ENCODE data around the gene MBNL1.

Gene MBNL1

DNA sequence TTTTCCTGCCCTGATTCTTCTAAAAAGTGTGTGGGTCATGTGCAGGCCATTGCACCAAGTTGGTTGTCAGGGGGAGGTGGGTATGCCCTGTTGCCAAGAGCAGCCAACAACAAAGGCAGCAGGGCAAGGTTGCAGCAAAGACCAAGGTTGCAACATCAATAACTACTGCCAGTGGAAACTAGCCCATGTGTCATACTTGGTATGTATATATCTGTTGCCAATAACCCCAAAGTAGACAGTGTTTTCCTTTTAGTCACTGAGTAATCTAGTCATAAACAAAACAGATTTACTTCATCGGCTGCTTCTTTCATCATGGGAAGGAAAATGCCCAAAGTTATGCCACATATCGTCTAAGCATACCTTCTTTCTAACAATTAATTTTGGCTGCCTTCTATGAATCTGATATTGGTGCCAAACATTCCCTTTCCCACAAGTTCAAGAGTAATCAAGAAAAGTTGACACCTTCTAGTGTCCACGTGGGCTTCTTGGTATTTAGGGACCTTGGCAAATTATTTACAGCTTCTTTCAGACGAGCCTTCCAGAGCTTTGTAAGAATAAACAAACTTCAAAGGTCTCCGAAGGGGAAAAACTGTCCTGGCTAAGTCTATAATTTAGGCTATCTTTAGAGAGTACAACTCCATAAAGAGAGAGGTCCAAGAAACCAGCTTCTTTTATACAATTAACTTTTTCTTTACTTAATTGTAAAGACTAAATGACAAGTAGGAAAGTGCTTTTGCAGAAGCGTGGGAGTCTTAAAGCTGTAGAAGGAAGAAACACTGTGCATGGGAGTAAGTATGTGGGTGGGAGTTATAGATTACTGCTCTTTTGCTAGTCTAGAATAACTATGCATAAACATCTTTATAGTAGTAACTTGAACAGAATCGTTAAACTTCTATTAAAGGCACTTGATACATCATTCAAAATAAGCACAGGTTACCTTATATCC is 10.0 kb upstream of the MBNL1 start:
- H3K36me3 Mint-ChIP-seq (ENCODE audit: low read depth): no peaks in the 10 kb centered on the region
- peaks cover 85% of the 10 kb centered on the region for H3K27me3 Mint-ChIP-seq (ENCODE audit: low read depth, poor library complexity)
- no peak overlapping the region for H3K4me3 Mint-ChIP-seq
- TF ChIP-seq, protein P1, sequence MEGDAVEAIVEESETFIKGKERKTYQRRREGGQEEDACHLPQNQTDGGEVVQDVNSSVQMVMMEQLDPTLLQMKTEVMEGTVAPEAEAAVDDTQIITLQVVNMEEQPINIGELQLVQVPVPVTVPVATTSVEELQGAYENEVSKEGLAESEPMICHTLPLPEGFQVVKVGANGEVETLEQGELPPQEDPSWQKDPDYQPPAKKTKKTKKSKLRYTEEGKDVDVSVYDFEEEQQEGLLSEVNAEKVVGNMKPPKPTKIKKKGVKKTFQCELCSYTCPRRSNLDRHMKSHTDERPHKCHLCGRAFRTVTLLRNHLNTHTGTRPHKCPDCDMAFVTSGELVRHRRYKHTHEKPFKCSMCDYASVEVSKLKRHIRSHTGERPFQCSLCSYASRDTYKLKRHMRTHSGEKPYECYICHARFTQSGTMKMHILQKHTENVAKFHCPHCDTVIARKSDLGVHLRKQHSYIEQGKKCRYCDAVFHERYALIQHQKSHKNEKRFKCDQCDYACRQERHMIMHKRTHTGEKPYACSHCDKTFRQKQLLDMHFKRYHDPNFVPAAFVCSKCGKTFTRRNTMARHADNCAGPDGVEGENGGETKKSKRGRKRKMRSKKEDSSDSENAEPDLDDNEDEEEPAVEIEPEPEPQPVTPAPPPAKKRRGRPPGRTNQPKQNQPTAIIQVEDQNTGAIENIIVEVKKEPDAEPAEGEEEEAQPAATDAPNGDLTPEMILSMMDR (IDR thresholded peaks at IDR 0.05): no peak
- DNase-seq: no peak
- no peak overlapping the region for H3K27ac Mint-ChIP-seq
- peaks cover 21% of the 10 kb centered on the region for H3K4me1 Mint-ChIP-seq
- H3K9me3 Mint-ChIP-seq: no peaks in the 10 kb centered on the region

DNA sequence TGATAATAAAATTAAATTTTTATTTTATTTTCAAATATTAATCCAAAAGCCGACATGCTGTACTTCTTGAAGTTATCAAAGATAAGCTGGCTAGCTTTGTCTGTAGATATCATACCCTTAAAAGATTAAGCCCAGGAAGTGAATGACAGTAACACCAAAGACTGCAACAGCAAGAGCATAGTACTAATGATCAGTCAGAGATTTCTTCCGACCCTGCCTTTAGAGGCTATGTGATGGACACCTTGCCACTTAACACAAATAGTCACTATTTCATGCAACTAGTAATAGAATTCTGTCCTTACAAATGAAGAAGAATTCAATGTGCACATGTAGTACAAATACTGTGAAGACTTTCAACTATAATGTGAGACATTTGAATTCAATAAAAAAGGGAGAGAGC is 9.3 kb upstream of the MBNL1 start:
- Mint-ChIP-seq H3K27ac (no peak overlapping the region), H3K36me3 (ENCODE audit: low read depth) (no peaks in the 10 kb centered on the region), H3K4me3 (no peak overlapping the region), H3K9me3 (no peaks in the 10 kb centered on the region), H3K4me1 (peaks cover 21% of the 10 kb centered on the region), H3K27me3 (ENCODE audit: low read depth, poor library complexity) (peaks cover 85% of the 10 kb centered on the region)
- TF ChIP-seq, protein P1 (IDR thresholded peaks at IDR 0.05): no peak
- DNase-seq: no peak

DNA sequence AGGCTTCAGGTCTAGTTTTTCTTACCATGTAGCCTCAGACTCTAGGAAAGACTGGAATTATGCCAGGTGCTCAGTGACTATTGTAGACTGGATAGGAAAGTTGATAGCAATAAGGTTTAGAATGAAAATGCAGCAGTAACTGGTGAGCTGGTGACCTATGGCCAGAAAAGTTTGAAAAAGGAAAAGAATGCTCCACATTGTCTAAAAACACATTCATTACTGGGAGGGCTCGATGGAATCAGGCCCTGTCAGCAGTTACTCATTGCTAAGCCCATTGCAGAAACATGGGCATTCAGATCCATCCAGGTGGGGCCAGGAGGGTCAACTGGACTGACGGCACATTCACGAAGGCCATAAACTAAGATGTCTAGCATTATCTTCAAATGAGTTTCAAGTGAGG is 8.7 kb upstream of the MBNL1 start:
- no peak overlapping the region for H3K4me3 Mint-ChIP-seq
- peaks cover 21% of the 10 kb centered on the region for H3K4me1 Mint-ChIP-seq
- H3K27me3 Mint-ChIP-seq (ENCODE audit: low read depth, poor library complexity): peaks cover 84% of the 10 kb centered on the region
- H3K9me3 Mint-ChIP-seq: no peaks in the 10 kb centered on the region
- H3K36me3 Mint-ChIP-seq (ENCODE audit: low read depth): no peaks in the 10 kb centered on the region
- DNase-seq: no peak
- no peak overlapping the region for H3K27ac Mint-ChIP-seq
- TF ChIP-seq, protein P1 (IDR thresholded peaks at IDR 0.05): no peak

DNA sequence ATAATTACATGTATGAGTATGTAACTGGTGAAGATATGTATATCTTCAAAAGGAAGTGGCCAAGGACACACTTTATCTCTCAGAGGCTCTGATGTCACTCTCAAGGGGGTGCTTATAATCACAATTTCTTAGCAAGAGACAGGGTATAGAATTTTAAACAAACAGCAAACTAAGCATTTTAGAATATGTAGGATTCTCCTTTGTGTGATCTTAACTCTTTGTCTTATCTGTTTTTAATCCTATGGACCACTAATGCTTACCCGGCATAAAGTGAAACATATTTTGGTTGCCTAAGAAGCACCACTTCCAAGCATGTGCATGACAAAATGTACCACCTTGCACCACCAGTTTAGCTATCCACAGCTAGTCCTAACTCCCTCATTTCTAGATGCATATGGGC is 8.2 kb upstream of the MBNL1 start:
- Mint-ChIP-seq H3K36me3 (ENCODE audit: low read depth) (no peaks in the 10 kb centered on the region), H3K27ac (no peak overlapping the region), H3K27me3 (ENCODE audit: low read depth, poor library complexity) (peaks cover 86% of the 10 kb centered on the region), H3K9me3 (no peaks in the 10 kb centered on the region), H3K4me3 (no peak overlapping the region), H3K4me1 (peaks cover 21% of the 10 kb centered on the region)
- DNase-seq: no peak
- TF ChIP-seq, protein P1 (IDR thresholded peaks at IDR 0.05): no peak

DNA sequence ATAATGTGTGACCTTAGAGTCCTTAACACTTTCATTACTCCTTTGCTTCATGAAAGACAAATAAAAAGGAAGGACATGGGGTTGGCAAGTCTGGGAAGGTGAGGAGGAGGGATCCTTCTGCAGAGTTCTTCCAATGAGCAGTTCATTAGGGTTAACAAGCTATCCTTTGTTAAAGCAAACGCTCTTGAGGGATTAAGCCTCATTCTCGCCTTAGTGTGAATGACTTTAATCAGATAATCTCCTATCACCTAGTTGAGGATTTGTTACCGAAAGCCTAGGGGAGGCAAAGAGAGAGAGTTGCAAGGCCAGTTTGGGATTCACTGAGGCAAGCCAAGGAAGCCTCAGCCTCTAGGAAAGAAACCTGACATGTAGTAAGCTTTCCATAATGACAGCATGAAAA is 7.4 kb upstream of the MBNL1 start:
- Mint-ChIP-seq H3K36me3 (ENCODE audit: low read depth) (no peaks in the 10 kb centered on the region), H3K4me1 (peaks cover 21% of the 10 kb centered on the region), H3K27ac (no peak overlapping the region), H3K4me3 (no peak overlapping the region), H3K9me3 (no peaks in the 10 kb centered on the region), H3K27me3 (ENCODE audit: low read depth, poor library complexity) (peaks cover 85% of the 10 kb centered on the region)
- no peak for DNase-seq
- TF ChIP-seq, protein P1 (IDR thresholded peaks at IDR 0.05): no peak

DNA sequence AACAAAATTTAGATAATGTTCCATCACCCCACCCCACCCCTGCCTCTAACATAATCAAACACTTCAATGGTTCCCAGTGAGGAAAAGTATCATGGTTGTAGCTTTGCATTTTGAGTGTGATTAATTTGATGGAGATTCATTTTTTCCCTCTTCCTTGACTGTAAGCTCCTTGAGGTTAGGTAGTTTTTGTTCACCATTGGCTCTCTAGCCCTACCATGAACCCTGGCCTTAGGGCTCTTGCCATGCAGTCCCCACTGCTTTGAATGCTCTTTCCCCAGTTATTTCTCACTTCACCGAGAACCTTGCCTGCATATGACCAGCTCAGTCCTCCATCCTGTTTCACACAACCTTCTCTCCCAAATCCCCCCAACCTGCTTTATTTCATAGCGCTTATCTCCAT is 5.0 kb upstream of the MBNL1 start:
- TF ChIP-seq, protein P1 (IDR thresholded peaks at IDR 0.05): no peak
- peaks cover 36% of the 10 kb centered on the region for H3K4me1 Mint-ChIP-seq
- DNase-seq: no peak
- no peaks in the 10 kb centered on the region for H3K36me3 Mint-ChIP-seq (ENCODE audit: low read depth)
- no peak overlapping the region for H3K4me3 Mint-ChIP-seq
- H3K27me3 Mint-ChIP-seq (ENCODE audit: low read depth, poor library complexity): peaks cover 88% of the 10 kb centered on the region
- no peak overlapping the region for H3K27ac Mint-ChIP-seq
- no peaks in the 10 kb centered on the region for H3K9me3 Mint-ChIP-seq

Data from nephron progenitor cell (in vitro differentiated cells).